Activated CD4-positive, CD25-positive, alpha-beta regulatory T cell treated with anti-CD3 and anti-CD28 coated beads, Interleukin-2, amount 50 U/mL, for 72 hours (primary cell): ENCODE measurements around the gene CCDC148.
"Not testable (repeated sequence)": the region's sequence is repeated elsewhere in the genome, so short reads cannot be mapped to it uniquely, and the experiment has no call there.

Source experiments
- DNase-seq: peaks from one replicate; pipeline ENCODE4 v3.0.0; 2021

Gene CCDC148

DNA sequence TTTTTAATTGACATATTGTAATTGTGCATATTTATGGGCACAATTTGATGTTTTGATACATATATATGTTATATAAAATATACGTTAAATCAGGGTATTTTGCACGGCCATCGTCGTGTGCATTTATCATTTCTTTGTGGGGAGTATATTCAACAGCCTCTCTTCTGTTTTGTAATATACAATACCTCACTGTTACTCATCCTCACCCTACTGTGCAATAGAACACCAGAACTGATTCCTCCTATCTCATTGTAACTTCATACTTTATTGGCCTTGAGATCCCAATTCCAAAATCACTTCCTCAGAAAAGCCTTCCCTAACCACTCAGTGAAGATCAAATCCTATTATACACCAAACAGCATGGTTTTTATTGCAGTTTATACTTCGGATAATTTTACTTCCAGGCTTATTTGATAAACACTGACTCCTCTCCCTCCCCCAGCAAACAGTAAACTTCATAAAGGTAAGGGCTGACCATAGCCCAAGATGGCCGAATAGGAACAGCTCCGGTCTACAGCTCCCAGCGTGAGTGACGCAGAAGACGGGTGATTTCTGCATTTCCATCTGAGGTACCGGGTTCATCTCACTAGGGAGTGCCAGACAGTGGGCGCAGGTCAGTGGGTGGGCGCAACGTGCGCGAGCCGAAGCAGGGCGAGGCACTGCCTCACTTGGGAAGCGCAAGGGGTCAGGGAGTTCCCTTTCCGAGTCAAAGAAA, 105.6 kb downstream of the CCDC148 start:
- not testable (repeated sequence) for DNase-seq

DNA sequence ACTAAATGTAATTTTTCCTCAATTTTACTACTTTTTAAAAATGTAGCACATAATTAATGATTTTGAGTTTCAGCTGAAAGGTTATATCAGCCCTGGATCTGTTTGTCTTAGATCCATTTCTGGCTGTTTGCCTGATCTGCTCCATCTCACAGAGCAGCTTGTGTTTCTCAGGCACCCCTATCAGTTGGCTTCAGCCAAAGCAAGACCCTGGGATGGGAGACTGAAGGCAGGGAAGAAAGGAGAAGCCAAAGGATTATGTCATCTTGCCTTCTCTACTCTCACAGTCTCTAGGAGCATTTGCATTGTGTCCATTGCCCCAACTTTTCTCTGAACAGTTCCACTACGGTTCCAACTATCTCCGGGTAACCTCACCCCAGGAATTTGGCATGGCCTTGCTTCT, 110.5 kb downstream of the CCDC148 start:
- no peak for DNase-seq

DNA sequence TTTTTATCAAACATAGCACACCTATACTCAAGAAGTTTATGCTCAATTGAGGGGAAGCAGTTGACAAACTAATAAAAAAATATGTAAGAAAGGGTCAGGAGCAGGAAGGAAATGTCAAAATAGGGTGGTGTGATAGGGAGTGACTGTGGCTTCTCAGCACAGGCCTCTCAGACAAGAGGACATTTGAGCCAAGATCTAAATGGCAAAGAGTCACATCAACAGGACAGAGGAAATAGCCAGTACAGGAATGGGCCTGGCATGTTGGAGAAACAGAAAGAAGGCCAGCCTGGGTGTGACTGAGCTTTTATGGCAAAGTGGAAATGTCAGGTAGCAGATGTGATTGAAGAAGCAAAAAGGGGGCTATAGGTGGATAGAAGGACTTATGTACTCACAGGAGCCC, 117.0 kb downstream of the CCDC148 start:
- no peak for DNase-seq

DNA sequence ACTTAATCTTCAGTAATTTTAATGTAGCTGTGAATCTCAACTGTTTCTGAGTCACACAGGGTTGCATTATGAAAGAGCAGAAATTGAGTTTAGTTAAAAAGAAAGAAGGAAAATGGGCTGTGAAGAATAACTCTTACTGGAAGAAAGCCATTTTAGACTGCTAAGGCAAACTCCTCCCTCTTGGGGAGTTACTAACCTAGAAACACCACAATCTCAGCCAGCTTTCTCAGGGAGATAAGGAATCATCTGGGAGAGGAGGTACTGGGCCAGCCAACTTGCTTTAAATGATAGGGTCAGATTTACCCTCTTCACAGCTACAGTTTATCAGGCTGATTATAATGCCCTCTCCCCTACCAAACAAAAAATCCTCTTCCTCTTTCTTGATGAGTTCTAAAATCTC, 119.5 kb downstream of the CCDC148 start:
- DNase-seq: no peak

DNA sequence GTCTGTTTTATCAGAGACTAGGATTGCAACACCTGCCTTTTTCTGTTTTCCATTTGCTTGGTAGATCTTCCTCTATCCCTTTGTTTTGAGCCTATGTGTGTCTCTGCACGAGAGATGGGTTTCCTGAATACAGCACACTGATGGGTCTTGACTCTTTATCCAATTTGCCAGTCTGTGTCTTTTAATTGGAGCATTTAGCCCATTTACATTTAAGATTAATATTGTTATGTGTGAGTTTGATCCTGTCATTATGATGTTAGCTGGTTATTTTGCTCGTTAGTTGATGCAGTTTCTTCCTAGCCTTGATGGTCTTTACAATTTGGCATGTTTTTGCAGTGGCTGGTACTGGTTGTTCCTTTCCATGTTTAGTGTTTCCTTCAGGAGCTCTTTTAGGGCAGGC, 124.8 kb downstream of the CCDC148 start:
- DNase-seq: not testable (repeated sequence)

DNA sequence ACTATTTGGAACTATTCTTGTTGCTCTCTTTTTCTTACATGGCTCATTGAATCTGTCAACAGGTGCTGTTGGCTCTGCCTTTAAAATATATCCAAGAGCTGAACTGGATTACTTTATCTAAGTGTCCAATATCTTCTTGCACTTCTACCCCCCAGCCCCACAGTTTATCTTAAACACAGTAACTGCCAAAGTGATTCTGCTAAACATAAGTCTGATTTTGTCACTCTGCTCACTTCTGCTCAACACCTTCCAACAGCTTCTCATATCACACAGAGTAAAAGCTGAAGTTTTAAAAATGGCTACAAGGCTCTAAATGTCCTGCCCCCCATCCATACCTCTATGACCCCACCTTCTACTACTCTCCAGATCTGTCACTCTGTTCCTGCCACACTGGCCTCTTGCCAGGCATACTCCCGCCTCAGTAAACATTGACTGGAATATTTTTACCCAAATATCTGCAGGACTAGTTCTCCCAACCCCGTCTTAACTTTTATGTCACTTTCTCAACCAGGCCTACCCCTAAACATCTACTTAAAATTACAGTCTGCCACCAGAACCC, 130.7 kb downstream of the CCDC148 start:
- DNase-seq: no peak

DNA sequence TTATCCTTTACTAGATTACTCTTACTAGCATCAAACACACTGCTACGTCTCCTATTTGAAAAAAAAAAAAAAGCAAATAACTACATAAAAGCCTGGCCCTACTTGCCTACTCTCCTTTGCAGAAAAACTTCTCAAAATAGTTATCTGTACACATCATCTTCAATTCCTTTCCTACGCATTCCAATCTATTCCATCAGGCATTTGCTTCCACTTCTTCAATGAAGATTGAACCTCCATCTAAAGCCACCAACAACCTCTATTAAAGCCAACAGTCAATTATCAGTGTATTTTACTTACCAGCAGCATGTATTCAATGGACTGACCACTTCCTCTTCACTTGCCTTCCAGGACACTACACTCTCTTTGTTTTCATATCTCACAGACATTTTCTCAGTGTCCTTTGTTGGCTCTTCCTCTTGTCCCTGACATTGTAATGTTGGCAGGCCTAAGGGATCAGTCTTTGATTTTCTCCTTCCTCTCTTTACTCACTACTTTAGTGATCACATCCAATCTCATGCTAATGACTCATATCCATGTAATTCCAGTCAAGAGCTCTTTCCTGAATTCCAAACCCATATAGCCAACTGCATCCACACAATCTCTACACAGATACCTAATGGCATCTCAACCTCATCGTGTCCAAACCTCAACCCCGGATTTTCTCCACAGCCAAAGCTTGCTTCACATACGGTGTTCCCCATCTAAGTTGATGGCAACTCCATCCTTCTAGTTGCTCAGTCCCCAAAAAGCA, 131.3 kb downstream of the CCDC148 start:
- DNase-seq: no peak

DNA sequence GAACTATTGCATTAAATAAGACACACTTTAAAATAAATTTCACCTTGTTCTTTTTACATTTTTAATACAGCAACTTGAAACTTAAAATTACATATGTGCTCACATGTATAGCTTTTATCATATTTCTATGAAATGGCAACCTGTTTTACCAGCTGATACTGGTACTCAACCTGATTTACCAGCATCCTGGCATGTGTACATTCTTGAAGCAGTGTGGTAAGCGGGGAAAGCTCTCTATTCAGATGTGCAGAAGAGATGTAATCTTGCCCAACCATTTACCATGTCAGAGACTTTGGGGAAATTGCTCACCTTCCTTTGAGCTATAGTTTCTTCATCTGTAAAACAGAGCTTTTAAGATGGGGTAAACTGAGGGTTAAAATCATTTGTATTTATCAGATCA, 133.2 kb downstream of the CCDC148 start:
- DNase-seq: no peak

DNA sequence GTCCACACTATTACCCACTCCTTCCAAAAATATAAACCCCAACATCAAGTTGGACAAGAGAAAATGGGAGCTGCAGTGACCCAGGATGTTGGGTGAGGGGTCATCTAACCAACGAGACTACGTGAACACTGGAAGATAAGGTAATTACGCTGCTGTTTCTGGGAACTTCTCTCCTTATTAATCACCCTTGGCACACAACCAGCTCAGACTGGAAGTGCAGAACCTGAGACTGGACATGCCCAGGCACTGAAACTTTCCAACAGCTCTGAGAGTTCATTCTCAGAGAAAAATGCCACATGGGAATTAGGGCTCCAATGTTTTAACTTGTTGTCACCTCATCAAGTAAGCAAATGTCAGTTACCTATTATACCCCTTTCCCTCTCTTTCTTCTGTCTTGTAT, 135.3 kb downstream of the CCDC148 start:
- DNase-seq: no peak

DNA sequence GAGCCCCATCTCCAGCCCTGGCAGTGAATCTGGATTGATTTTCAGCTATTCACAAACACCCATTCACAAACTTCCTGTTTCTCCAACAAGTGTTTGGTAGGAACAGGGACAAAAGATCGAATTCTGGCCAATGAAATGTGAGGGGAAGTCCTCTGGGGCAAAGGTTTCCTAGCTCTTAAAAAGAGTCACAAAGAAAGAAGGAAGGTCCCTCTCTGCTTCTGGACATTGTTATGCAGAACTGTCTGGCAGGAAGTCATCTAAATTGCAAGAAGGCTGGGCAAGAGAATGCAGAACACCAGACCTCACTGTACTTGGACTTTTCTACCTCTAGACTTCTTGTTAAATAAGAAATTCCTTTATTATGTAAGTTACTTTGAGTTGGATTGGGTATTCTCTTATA, 137.3 kb downstream of the CCDC148 start:
- no peak for DNase-seq

DNA sequence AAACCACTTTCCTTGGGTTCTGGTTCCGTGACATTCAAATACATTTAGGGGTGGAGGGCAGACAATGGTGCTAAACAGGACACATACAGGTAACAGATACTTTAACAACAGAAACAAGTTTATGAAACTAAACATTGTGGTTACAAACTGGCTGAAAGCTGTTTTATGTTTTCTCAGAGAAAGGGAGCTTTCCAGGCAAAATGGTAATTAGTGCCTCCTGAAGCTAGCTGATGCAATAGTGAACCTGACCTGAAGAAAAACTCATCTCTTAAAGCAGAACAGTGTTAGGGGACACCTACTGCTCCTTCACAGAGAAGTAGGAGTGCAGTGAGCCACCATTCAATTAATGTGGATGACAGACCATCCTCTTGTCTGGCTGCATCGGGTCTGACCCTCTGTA, 138.9 kb downstream of the CCDC148 start:
- DNase-seq: no peak

DNA sequence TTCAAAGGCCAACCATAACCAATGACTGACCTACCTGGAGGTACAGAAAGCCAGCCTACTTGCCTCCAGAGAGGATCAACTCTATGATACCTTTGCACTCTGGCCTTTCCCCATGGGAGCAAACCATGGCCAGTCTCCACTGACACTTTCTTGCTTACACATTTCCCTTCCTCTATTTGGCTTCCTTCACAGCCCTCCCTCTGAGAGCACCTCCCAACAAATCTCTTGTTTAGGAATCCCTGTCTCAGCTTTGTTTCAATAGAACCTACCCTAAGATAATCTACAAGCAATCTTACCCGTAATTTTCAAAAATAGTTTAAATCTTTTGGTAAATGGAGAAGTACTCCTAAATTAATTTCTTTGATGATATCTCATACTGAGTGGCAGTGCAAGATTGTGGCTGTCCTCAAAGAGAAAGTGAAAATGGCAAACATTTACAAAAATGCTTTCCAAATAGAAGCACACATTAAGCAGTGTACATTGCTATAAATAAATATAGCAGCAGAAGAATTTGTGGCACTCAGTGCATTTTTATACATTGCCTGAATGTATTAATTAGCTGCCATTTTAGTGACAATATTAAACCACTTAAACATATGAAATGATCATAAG, 140.6 kb downstream of the CCDC148 start:
- no peak for DNase-seq

DNA sequence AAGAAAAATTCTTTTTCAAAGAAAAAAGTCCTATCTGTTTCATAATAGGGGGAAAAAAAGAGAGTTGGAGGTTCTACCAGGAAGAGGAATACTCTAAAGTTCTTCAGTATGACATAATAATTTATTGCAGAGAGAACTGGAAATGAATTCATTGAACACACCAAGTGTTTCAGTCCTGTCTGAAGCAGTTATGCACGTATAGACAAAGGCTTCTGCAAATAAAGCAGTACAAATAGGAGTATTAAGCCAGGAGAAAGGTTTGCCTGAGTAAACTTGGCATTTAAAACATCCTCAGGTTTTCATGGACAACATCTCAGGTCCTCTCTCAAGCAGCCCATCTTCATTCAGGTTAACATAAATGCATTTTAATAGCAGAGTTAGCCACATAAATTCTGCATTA, 141.6 kb downstream of the CCDC148 start:
- DNase-seq: no peak

DNA sequence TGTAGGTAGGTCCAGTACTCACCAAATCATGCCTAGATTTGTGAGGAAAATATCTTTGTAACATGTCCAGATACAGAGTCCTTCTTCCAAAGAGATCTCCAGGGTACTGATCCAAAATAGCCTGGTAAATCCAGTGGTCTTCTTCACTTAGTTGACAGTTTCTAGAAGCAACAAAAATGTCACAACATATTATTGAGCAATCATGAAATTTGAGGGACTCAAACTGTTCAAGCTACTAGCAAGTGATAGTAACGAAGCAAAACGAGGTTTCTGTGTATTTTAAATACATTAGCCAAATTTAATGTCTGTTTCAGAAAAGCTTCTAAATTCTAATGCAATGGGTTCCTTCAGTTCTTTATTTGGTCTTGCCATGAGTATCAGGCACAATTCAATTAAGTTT, 142.8 kb downstream of the CCDC148 start:
- DNase-seq: no peak

DNA sequence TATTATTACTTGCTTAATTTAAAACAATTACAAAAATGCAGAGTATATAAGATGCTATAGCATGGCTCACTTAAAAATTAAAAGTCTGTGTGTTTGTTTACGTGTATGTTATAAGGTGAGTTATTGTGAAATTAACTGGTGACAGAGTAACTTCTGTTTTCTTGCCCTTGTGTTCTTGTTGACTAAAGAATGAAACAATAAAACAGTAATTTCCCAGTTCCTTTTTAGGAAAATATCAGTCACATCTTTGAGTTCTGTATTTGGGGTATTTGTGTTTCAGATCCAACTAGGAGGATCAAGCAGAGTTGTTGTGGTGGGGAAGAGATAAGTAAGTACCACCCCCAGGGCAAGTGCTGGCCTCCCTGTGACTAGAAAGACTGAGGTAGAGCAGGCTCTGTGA, 143.6 kb downstream of the CCDC148 start:
- no peak for DNase-seq

DNA sequence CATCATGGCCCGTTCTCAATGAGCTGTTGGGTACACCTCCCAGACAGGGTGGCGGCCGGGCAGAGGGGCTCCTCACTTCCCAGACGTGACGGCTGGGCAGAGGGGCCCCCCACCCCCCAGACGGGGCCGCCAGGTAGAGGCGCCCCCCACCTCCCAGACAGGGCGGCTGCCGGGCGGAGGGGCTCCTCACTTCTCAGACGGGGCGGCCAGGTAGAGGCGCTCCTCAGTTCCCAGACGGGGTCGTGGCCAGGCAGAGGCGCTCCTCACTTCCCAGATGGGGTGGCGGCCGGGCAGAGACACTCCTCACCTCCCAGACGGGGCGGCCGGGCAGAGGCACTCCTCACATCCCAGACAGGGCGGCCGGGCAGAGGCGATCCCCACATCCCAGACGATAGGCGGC, 146.1 kb downstream of the CCDC148 start:
- not testable (repeated sequence) for DNase-seq

DNA sequence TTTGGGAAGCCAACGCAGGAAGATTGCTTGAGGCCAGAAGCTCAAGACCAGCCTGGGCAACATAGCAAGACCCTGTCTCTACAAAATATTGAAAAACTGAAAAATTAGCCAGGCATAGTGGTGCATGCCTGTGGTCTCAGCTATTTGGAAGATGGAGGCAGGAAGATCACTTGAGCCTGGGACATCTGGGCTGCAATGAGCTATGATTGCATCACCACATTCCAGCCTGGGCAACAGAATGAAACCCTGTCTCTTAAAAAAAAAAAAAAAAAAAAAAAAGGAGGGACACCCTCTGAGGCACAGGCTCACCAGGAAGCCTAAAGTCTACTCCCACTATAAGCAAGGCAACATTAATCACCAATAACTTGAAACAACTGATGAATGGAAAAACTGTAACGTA, 151.1 kb downstream of the CCDC148 start:
- DNase-seq: no peak

DNA sequence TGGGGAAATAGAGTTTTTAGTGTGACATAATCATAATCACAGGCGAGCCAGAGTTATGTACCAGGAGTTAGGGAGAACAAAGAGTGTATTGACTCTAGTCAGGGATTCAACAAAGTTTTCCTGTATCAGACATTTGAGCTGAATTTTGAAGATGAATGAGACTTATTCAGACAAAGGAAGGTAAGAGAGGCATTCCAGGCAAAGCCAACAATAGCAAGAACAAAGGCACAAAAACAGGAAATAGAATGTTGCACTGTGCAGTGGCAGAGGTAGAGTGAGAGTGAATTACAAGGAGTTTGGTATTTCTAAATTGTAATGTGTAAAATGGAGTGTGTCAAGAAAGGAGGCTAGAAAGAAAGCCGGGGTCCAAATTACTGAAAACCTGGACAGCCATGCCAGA, 156.2 kb downstream of the CCDC148 start:
- no peak for DNase-seq

DNA sequence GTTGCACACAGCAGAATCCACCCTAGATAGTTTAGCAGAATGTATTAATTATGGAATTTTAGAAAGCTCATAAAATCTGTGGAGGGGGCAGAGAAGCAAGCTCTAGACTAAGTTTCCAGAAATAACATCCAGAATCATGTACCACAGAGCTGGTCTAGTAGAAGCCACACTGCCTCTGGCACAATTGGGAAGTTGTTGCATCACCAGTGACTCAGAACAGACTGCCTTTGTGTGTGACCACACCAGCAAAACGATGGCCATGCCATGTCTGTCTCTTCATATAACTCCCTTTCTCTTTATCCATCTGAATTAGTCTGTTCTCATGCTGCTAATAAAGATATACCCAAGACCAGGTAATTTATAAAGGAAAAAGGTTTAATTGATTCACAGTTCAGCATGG, 158.9 kb downstream of the CCDC148 start:
- no peak for DNase-seq

DNA sequence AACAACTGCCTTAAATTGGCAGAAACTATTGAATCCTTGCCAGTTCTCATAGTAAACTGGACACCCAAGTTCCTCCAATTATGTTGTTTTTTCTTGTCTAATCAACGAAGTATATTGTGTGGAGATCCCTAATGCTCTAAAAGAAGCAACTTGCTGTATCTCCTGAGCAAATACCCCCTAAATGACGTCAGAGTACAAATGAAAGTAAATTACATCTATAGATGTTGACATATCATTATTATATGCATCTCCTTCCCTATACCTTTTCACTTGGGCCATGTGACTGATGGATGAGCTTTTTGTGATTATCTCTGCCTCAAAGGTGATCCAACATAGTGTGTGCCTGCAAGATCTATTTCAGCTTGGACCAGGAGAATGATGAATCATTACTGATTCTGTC, 159.4 kb downstream of the CCDC148 start:
- no peak for DNase-seq

DNA sequence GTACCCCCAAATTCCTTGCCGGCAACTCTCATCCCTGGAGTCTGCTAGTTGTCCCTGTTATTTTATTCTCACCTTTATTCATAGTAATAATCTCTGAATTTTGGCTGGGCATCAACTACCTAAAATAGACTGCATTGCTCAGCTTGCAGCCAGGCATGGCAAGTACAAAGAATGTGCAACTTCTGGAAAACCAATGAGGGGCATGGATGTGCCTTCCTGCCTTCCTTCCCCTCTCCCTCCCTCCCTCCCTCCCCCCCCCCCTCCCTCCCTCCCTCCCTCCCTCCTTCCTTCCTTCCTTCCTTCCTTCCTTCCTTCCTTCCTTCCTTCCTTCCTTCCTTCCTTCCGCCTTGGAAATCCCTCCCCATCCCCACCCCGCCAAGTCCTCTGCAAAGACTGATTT, 162.8 kb downstream of the CCDC148 start:
- DNase-seq: no peak

DNA sequence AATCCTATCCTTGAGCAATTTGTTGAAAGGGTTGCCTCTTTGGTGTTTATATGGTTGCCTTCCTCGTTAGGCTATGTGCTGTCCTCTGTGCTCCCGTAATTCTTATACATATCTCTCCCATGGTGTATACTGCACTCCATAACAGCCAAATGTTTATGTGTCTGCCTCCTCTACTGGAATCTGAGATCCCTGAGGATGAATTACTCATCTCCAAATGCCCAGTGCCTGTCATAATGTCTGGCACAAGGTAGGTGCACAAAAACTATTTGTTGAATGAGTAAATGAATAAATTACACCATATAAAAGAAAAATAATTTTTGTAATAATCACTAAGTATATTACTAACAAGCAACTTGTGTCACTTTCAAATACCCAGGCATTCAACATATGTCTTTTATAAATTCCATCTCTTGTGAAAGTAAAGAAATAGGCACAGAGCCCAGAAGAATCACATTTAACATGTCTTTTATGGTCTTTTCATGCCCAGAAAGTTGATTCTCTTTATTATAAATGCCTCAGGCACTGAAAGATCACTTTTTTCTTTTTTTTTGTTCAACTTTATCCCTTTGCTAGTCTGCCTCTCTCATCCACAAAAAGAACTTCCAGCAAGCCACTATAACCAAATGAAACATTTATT, 164.9 kb downstream of the CCDC148 start:
- DNase-seq: no peak

DNA sequence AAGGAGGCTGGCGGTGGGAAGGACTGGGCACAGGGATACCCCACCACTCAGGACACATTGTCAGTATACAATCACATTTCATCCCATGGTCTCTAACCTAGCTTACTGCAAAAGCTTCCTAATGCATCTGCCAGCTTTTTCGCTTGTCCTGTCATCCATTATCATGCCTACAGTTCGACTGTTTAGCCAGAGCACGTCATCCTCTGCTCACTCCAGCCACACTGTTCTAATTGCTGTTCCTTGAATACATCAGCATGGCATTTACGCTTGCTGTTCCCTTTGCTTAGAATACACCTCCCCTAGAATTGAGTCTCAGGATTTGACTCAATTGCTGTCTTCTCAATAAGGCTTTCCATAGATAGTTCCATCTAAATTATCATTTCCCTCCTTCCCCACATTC, 166.3 kb downstream of the CCDC148 start:
- DNase-seq: no peak
